NCI-H1092 (cell line): ENCODE results near the gene IFT27.
"Not testable (repeated sequence)": the region's sequence is repeated elsewhere in the genome, so short reads cannot be mapped to it uniquely, and the experiment has no call there.

ENCODE experiments used
- DNase-seq: peaks from one replicate; lab custom pipeline; 2025; lab: John Stamatoyannopoulos, UW

IFT27 gene

GRCh38 chr22:36765131-36765942, 10.6 kb downstream of the IFT27 start:
- no peak for DNase-seq

GRCh38 chr22:36764641-36765040, 11.3 kb downstream of the IFT27 start:
- DNase-seq, result no peak

- no peak for DNase-seq
Observed at GRCh38 chr22:36764060-36764459, 11.9 kb downstream of the IFT27 start.

GRCh38 chr22:36763576-36763975, 12.3 kb downstream of the IFT27 start:
- DNase-seq, result no peak

GRCh38 chr22:36762687-36763260, 13.1 kb downstream of the IFT27 start:
- DNase-seq, result no peak

GRCh38 chr22:36761553-36762240, 14.2 kb downstream of the IFT27 start:
- no peak for DNase-seq

GRCh38 chr22:36760786-36761185, 15.1 kb downstream of the IFT27 start:
- no peak for DNase-seq

GRCh38 chr22:36759481-36760159, 16.3 kb downstream of the IFT27 start:
- DNase-seq, result no peak

- no peak for DNase-seq
Observed at GRCh38 chr22:36758792-36759271, 17.1 kb downstream of the IFT27 start.

GRCh38 chr22:36757668-36758211, 18.2 kb downstream of the IFT27 start:
- DNase-seq, result peak; percentile 63

GRCh38 chr22:36756746-36757655, 18.9 kb downstream of the IFT27 start:
- DNase-seq, result no peak

GRCh38 chr22:36756031-36756430, 19.9 kb downstream of the IFT27 start:
- no peak for DNase-seq

GRCh38 chr22:36755316-36755715, 20.6 kb downstream of the IFT27 start:
- no peak for DNase-seq

- DNase-seq, result not testable (repeated sequence)
Observed at GRCh38 chr22:36754881-36755280, 21.0 kb downstream of the IFT27 start.

- no peak for DNase-seq
Observed at GRCh38 chr22:36753916-36754315, 22.0 kb downstream of the IFT27 start.

- no peak for DNase-seq
Observed at GRCh38 chr22:36753120-36753802, 22.7 kb downstream of the IFT27 start.

GRCh38 chr22:36746375-36746970, 29.4 kb downstream of the IFT27 start:
- DNase-seq, result no peak

GRCh38 chr22:36745301-36745995, 30.5 kb downstream of the IFT27 start:
- no peak for DNase-seq

GRCh38 chr22:36744791-36745190, 31.1 kb downstream of the IFT27 start:
- no peak for DNase-seq
